ENCODE results near the gene COPZ2. TPM values are rescaled to one million over a fixed set of nuclear protein-coding genes. Genes with fewer than 3 reads are reported as not detected.
A peak's percentile ranks its signal among the peaks of the same experiment; 100 is the strongest.

COPZ2 gene
- total RNA-seq, 4 donors from 2014 or later = 58.1 to 73.9 (median 64.1) TPM

DNA sequence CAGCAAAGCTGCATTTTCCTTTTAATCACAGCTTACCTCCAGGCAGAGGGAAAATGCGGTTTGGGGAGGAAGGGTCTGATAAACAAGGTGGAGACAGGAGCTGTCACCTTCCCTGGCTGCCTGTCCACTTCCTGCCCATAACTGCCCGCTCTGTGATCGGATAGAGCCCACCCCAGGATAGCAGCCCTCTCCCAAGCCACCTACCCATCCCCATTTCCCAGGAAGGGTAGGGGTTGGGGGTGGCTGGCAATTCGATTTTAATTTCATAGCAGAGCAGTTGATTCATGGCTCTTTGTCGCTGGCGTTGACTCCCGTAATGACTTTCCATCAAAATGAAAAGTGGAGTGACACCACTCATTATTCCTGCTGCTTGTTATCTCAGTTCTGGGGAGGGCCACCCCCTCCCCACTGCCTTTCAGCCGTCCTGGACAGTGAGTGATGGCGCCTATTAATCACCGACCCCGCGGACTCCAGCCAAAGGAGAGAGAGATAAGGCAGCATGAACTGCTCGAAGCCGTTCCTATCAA, 55.4 kb downstream of the COPZ2 start:
- H3K36me3 ChIP-seq = peaks cover 26 to 69% (median 64%) of the 10 kb centered on the region in 4 donors
- no peak overlapping the region for H3K27ac ChIP-seq (replicated peaks in 1 of 4)
- DNase-seq (ENCODE audit: extremely low spot score) = no peak
- intact Hi-C loops (cut with DNase I) = no loop called here
- 74% methylated on average over 14 of the region's 14 CpGs for WGBS
- H3K9me3 ChIP-seq = no peaks in the 10 kb centered on the region
- no peaks in the 10 kb centered on the region for H3K27me3 ChIP-seq
- TF ChIP-seq POLR2A (IDR thresholded peaks at IDR 0.05; ENCODE audit: low read depth) (no peak), POLR2AphosphoS5 (IDR thresholded peaks at IDR 0.05) (no peak), EP300 (IDR thresholded peaks at IDR 0.05) (no peak)
- TF ChIP-seq, protein P1, sequence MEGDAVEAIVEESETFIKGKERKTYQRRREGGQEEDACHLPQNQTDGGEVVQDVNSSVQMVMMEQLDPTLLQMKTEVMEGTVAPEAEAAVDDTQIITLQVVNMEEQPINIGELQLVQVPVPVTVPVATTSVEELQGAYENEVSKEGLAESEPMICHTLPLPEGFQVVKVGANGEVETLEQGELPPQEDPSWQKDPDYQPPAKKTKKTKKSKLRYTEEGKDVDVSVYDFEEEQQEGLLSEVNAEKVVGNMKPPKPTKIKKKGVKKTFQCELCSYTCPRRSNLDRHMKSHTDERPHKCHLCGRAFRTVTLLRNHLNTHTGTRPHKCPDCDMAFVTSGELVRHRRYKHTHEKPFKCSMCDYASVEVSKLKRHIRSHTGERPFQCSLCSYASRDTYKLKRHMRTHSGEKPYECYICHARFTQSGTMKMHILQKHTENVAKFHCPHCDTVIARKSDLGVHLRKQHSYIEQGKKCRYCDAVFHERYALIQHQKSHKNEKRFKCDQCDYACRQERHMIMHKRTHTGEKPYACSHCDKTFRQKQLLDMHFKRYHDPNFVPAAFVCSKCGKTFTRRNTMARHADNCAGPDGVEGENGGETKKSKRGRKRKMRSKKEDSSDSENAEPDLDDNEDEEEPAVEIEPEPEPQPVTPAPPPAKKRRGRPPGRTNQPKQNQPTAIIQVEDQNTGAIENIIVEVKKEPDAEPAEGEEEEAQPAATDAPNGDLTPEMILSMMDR (IDR thresholded peaks at IDR 0.05) = no peak
- peaks cover 0 to 8% (median 3%) of the 10 kb centered on the region in 4 donors for H3K4me1 ChIP-seq
- H3K4me3 ChIP-seq = no peak overlapping the region

DNA sequence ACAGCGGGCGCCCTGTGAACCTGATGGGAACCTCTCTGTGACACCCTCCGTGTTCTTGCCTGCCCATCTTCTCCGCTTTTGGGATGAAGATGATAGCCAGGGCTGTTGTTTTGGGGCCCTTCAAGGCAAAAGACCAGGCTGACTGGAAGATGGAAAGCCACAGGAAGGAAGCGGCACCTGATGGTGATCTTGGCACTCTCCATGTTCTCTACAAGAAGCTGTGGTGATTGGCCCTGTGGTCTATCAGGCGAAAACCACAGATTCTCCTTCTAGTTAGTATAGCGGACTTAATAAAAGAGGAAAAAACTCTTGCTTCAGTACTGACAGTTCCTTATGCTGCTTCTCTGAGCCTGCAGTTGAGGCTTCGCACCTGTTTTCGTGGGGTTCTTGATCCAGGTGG, 56.1 kb downstream of the COPZ2 start:
- Histone ChIP-seq H3K4me3 (no peak overlapping the region), H3K27me3 (no peaks in the 10 kb centered on the region), H3K4me1 (peaks cover 0 to 4% (median 0%) of the 10 kb centered on the region in 4 donors), H3K27ac (replicated peaks in 1 of 4) (no peak overlapping the region), H3K36me3 (peaks cover 26 to 76% (median 70%) of the 10 kb centered on the region in 4 donors), H3K9me3 (no peaks in the 10 kb centered on the region)
- TF ChIP-seq EP300 (IDR thresholded peaks at IDR 0.05) (no peak), POLR2AphosphoS5 (IDR thresholded peaks at IDR 0.05) (no peak), POLR2A (IDR thresholded peaks at IDR 0.05; ENCODE audit: low read depth) (no peak)
- TF ChIP-seq, protein P1 (IDR thresholded peaks at IDR 0.05) = no peak
- intact Hi-C loops (cut with DNase I) = no loop called here
- no peak for DNase-seq (ENCODE audit: extremely low spot score)
- WGBS = 96% methylated on average over 9 of the region's 9 CpGs

DNA sequence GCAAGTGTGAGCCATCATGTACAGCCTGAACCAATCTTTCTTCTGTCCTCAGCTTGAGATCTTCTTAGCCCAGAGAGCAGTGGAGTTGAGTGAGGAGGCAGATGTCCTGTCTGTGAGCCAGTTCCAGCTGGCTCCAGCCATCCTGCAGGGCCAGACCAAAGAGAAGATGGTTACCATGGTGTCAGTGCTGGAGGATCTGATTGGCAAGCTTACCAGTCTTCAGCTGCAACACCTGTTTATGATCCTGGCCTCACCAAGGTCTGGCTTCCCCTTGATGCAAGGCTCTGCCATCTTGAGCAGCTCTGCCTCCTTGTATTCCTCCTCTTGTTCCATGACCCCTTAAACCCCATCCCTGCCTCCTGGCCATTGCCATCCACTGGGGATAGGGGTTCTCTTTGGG, 57.1 kb downstream of the COPZ2 start:
- peaks cover 0 to 4% (median 0%) of the 10 kb centered on the region in 4 donors for H3K4me1 ChIP-seq
- H3K9me3 ChIP-seq = no peaks in the 10 kb centered on the region
- TF ChIP-seq POLR2AphosphoS5 (IDR thresholded peaks at IDR 0.05) = no peak
- no peak for TF ChIP-seq EP300 (IDR thresholded peaks at IDR 0.05)
- TF ChIP-seq, protein P1 (IDR thresholded peaks at IDR 0.05) = no peak
- TF ChIP-seq POLR2A (IDR thresholded peaks at IDR 0.05; ENCODE audit: low read depth) = no peak
- H3K36me3 ChIP-seq = peaks cover 35 to 85% (median 79%) of the 10 kb centered on the region in 4 donors
- no peak overlapping the region for H3K4me3 ChIP-seq
- no peaks in the 10 kb centered on the region for H3K27me3 ChIP-seq
- no peak for DNase-seq (ENCODE audit: extremely low spot score)
- no peak overlapping the region for H3K27ac ChIP-seq (replicated peaks in 1 of 4)
- intact Hi-C loops (cut with DNase I) = no loop called here

DNA sequence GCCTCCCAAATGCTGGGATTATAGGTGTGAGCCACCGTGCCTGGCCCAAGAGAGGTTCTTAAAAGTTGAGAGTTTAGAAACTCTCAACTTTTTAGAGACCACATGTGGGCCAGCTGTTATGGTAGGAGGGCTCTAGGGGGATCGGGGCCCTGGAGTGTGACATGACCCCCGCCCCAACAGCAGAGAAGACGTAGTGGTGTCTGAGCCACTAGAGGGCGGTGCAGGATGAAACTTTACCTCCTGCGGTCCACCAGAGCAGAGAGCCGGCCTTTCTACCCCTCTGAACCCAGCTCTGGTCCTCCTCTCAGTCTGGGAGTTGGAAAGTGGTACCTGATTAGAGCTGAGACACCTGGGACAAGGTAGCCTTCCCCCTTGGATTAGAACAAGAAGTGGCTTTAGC, 59.3 kb downstream of the COPZ2 start:
- H3K27me3 ChIP-seq = no peaks in the 10 kb centered on the region
- H3K36me3 ChIP-seq = peaks cover 47 to 100% (median 98%) of the 10 kb centered on the region in 4 donors
- no peak for TF ChIP-seq POLR2AphosphoS5 (IDR thresholded peaks at IDR 0.05)
- TF ChIP-seq, protein P1 (IDR thresholded peaks at IDR 0.05) = peak; percentile 70 to 77 (median 70)
- intact Hi-C loops (cut with DNase I) = loop anchor here (2.0 to 10.0 kb wide), 2 partner anchors 40 to 134 kb away; partner anchors contain the start of gene SCRN2
- no peaks in the 10 kb centered on the region for H3K9me3 ChIP-seq
- H3K4me3 ChIP-seq = no peak overlapping the region
- peaks cover 0 to 4% (median 0%) of the 10 kb centered on the region in 4 donors for H3K4me1 ChIP-seq
- WGBS = 15% methylated on average over 7 of the region's 7 CpGs
- no peak for DNase-seq (ENCODE audit: extremely low spot score)
- no peak overlapping the region for H3K27ac ChIP-seq (replicated peaks in 1 of 4)

Small RNA genes within 50 kb of the gene (small RNA-seq; reads per million reads assigned to genes)
- gene AC004477.2 = 0 reads per million in 3 donors
- gene MIR152 = 196 to 281 (median 258) reads per million in 3 donors

Other genes starting within 250 kb of the COPZ2 start
- gene OSBPL7, start 216.0 kb downstream of the COPZ2 start, total RNA-seq = 1 to 10 TPM; 2.0 to 8.4 (median 4.7) TPM
- 10 to 100 TPM; 43.6 to 86.8 (median 63.2) TPM for gene MRPL10, start 206.3 kb downstream of the COPZ2 start, total RNA-seq
- gene LRRC46, start 206.1 kb downstream of the COPZ2 start, total RNA-seq = under 1 TPM in 1 of 4 donors, not detected in 3; 0.45 TPM
- gene SCRN2, start 196.5 kb downstream of the COPZ2 start, total RNA-seq = 10 to 100 TPM in 3 of 4 donors, 1 to 10 TPM in 1; 9.6 to 34.0 (median 23.1) TPM
- under 1 TPM; under 0.01 to 0.71 (median 0.25) TPM for gene SP6, start 186.6 kb downstream of the COPZ2 start, total RNA-seq
- gene SP2, start 141.6 kb downstream of the COPZ2 start, total RNA-seq = 10 to 100 TPM in 1 of 4 donors, 1 to 10 TPM in 3; 7.1 to 16.0 (median 9.4) TPM
- gene PNPO, start 96.2 kb downstream of the COPZ2 start, total RNA-seq = 10 to 100 TPM; 21.2 to 32.8 (median 27.6) TPM
- not detected for gene PRR15L, start 79.9 kb downstream of the COPZ2 start, total RNA-seq
- 10 to 100 TPM; 43.9 to 70.2 (median 58.4) TPM for gene CDK5RAP3, start 66.7 kb downstream of the COPZ2 start, total RNA-seq
- 100 to 1,000 TPM; 164 to 281 (median 264) TPM for gene NFE2L1, start 10.6 kb upstream of the COPZ2 start, total RNA-seq
- gene CBX1, start 63.7 kb upstream of the COPZ2 start, total RNA-seq = 10 to 100 TPM; 32.1 to 59.5 (median 39.7) TPM
- 10 to 100 TPM; 16.1 to 22.0 (median 20.3) TPM for gene SNX11, start 70.0 kb upstream of the COPZ2 start, total RNA-seq